Posterior vena cava (tissue), 2 donors: ENCODE results near the gene AKR1E2. TPM values are rescaled to one million over a fixed set of nuclear protein-coding genes. Genes with fewer than 3 reads are reported as not detected.

Source experiments
- DNase-seq: peaks from one replicate; pipeline ENCODE4 v3.0.0-alpha.2; 2020; ENCODE audit warnings: low spot score
- intact Hi-C, 2 donors: fragments of 100-400 bp; cut with DNase I; formaldehyde crosslinking; loops; one replicate each; pipeline versions ENCODE4 v1.14.1 to v1.14.2; 2022 to 2023
- long read RNA-seq, 2 donors: library from polyadenylated mRNA; unstranded; transcript quantifications; one replicate each; pipeline ENCODE4 v2.0.0, GENCODE V29; 2020 to 2021
- total RNA-seq, 2 donors: library from RNA; stranded (reverse); fragmentation: NEBNext Ultra II Directional; extraction: Animal tissue kit (Norgen Biotek cat#: 25700); gene quantifications; one replicate each; pipeline ENCODE4 v1.2.1, GENCODE V29; 2021
- donor health status: DM: yes; HTN: yes; CAD: no.
- donor health status: DM: yes; HTN: yes; CAD: no.

Gene AKR1E2
- 10 to 100 TPM; 11.4 to 12.0 TPM for total RNA-seq
- long read RNA-seq, donor 1, partial matches to known transcripts = 0 of 4 reads
- long read RNA-seq, donor 1, other reads (novel, unspliced or antisense) = 2 of 4 reads
- long read RNA-seq, donor 2, partial matches to known transcripts = 0 of 1 reads
- long read RNA-seq, donor 2, other reads (novel, unspliced or antisense) = 0 of 1 reads

- intact Hi-C loops = no loop called here
- DNase-seq = peak; percentile 97
Measured at GRCh38 chr10:4825868-4826791, at the start of gene AKR1E2. Gene AKR1E2, plus strand, starts transcription at chr10:4826207. Its CDS starts 118 bp downstream, at chr10:4826325.

- intact Hi-C loops = loop anchor here in 1 of 2 donors (10.0 kb wide), 1 partner anchor 1581 kb away; no protein-coding TSS in a partner anchor
- no peak for DNase-seq
Measured at GRCh38 chr10:4776234-4776638, 49.8 kb upstream of the AKR1E2 start.

- intact Hi-C loops = loop anchor here in 1 of 2 donors (2.0 to 10.0 kb wide), 2 partner anchors 24 to 1584 kb away; no protein-coding TSS in a partner anchor
- DNase-seq = no peak
Measured at GRCh38 chr10:4778761-4779160, 47.2 kb upstream of the AKR1E2 start.

- no peak for DNase-seq
- intact Hi-C loops = no loop called here
Measured at GRCh38 chr10:4780091-4780490, 45.9 kb upstream of the AKR1E2 start.

GRCh38 chr10:4780782-4781181 is 45.2 kb upstream of the AKR1E2 start:
- DNase-seq = no peak
- intact Hi-C loops = no loop called here

- DNase-seq = no peak
Measured at GRCh38 chr10:4781955-4782354, 44.1 kb upstream of the AKR1E2 start.

GRCh38 chr10:4784667-4785333 is 41.2 kb upstream of the AKR1E2 start:
- intact Hi-C loops = no loop called here
- no peak for DNase-seq

More at GRCh38 chr10:4781955-4782354, 44.1 kb upstream of the AKR1E2 start:
- intact Hi-C loops = no loop called here

GRCh38 chr10:4786043-4786839 is 39.8 kb upstream of the AKR1E2 start:
- intact Hi-C loops = no loop called here
- no peak for DNase-seq

GRCh38 chr10:4790045-4790444 is 36.0 kb upstream of the AKR1E2 start:
- intact Hi-C loops = no loop called here

GRCh38 chr10:4790922-4791321 is 35.1 kb upstream of the AKR1E2 start:
- DNase-seq = no peak
- intact Hi-C loops = no loop called here

More at GRCh38 chr10:4790045-4790444, 36.0 kb upstream of the AKR1E2 start:
- no peak for DNase-seq

GRCh38 chr10:4792381-4792780 is 33.6 kb upstream of the AKR1E2 start:
- intact Hi-C loops = no loop called here
- DNase-seq = no peak

GRCh38 chr10:4801405-4801804 is 24.6 kb upstream of the AKR1E2 start:
- DNase-seq = no peak
- intact Hi-C loops = no loop called here

- intact Hi-C loops = no loop called here
- no peak for DNase-seq
Measured at GRCh38 chr10:4802711-4803487, 23.1 kb upstream of the AKR1E2 start.

GRCh38 chr10:4803822-4804221 is 22.2 kb upstream of the AKR1E2 start:
- intact Hi-C loops = no loop called here
- no peak for DNase-seq

- intact Hi-C loops = no loop called here
- DNase-seq = no peak
Measured at GRCh38 chr10:4804465-4804864, 21.5 kb upstream of the AKR1E2 start.

GRCh38 chr10:4806534-4806933 is 19.5 kb upstream of the AKR1E2 start:
- intact Hi-C loops = no loop called here
- no peak for DNase-seq

- intact Hi-C loops = no loop called here
- DNase-seq = no peak
Measured at GRCh38 chr10:4807761-4808507, 18.1 kb upstream of the AKR1E2 start.

- intact Hi-C loops = no loop called here
- DNase-seq = no peak
Measured at GRCh38 chr10:4809156-4809555, 16.9 kb upstream of the AKR1E2 start.
